WERI-Rb-1 (cell line): ENCODE results near the gene NKAIN2.
"Not testable (repeated sequence)": the region's sequence is repeated elsewhere in the genome, so short reads cannot be mapped to it uniquely, and the experiment has no call there.

ENCODE experiments used
- DNase-seq: peaks from one replicate; pipeline ENCODE4 v3.0.0-alpha.2; 2020
- H3K27ac ChIP-seq: fragments of 250-450 bp; sonication (Bioruptor Pico); 2 replicates; pipeline ENCODE4 v1.5.1; 2020; ENCODE audit warnings: mild to moderate bottlenecking, moderate library complexity
- H3K27me3 ChIP-seq: fragments of 250-450 bp; sonication (Bioruptor Pico); 2 replicates; pipeline ENCODE4 v1.5.1; 2021; ENCODE audit warnings: mild to moderate bottlenecking, low read depth, moderate library complexity; ENCODE audit not compliant: insufficient read depth, severe bottlenecking
- H3K36me3 ChIP-seq: fragments of 250-450 bp; sonication (Bioruptor Pico); 2 replicates; pipeline ENCODE4 v1.5.1; 2020; ENCODE audit warnings: mild to moderate bottlenecking, moderate library complexity
- H3K4me3 ChIP-seq: 2 replicates; pipeline ENCODE4 v1.5.1; 2011; ENCODE audit warnings: low read depth, mild to moderate bottlenecking, control low read depth, low read length
- H3K9me3 ChIP-seq: fragments of 250-450 bp; sonication (Bioruptor Pico); 2 replicates; pipeline ENCODE4 v1.5.1; 2021; ENCODE audit warnings: mild to moderate bottlenecking, moderate library complexity; ENCODE audit not compliant: severe bottlenecking
- CTCF ChIP-seq: IDR thresholded peaks from 2 replicates; pipeline ENCODE4 v1.5.1; 2011; ENCODE audit warnings: low read depth, mild to moderate bottlenecking, control low read depth, inconsistent platforms, low read length

The NKAIN2 gene

GRCh38 chr6:124694139-124694705, 890.6 kb downstream of the NKAIN2 start:
- H3K36me3 ChIP-seq, result no peaks in the 10 kb centered on the region
- peak; percentile 23 for DNase-seq
- no peaks in the 10 kb centered on the region for H3K9me3 ChIP-seq
- H3K27ac ChIP-seq, result no peak overlapping the region
- H3K4me3 ChIP-seq, result no peak overlapping the region
- no peaks in the 10 kb centered on the region for H3K27me3 ChIP-seq
- no peak for TF ChIP-seq CTCF

- no peak for DNase-seq
- Histone ChIP-seq H3K4me3 (no peak overlapping the region), H3K36me3 (no peaks in the 10 kb centered on the region), H3K27me3 (no peaks in the 10 kb centered on the region), H3K27ac (no peak overlapping the region), H3K9me3 (no peaks in the 10 kb centered on the region)
- no peak for TF ChIP-seq CTCF
Measured at GRCh38 chr6:124699038-124699437, 895.4 kb downstream of the NKAIN2 start.

- Histone ChIP-seq H3K9me3 (no peaks in the 10 kb centered on the region), H3K4me3 (no peak overlapping the region), H3K36me3 (no peaks in the 10 kb centered on the region), H3K27me3 (no peaks in the 10 kb centered on the region), H3K27ac (no peak overlapping the region)
- TF ChIP-seq CTCF, result no peak
- no peak for DNase-seq
Measured at GRCh38 chr6:124703541-124703940, 899.9 kb downstream of the NKAIN2 start.

- H3K36me3 ChIP-seq, H3K27me3 ChIP-seq, H3K9me3 ChIP-seq, H3K27ac ChIP-seq, DNase-seq, H3K4me3 ChIP-seq: not testable (repeated sequence)
Measured at GRCh38 chr6:124712532-124712931, 908.9 kb downstream of the NKAIN2 start.

- no peaks in the 10 kb centered on the region for H3K27me3 ChIP-seq
- TF ChIP-seq CTCF, result no peak
Measured at GRCh38 chr6:124714728-124715127, 911.1 kb downstream of the NKAIN2 start.

GRCh38 chr6:124719913-124720312, 916.2 kb downstream of the NKAIN2 start:
- Histone ChIP-seq H3K9me3 (no peaks in the 10 kb centered on the region), H3K36me3 (no peaks in the 10 kb centered on the region), H3K27ac (no peak overlapping the region), H3K27me3 (no peaks in the 10 kb centered on the region), H3K4me3 (no peak overlapping the region)
- DNase-seq, result no peak
- TF ChIP-seq CTCF, result no peak

More at GRCh38 chr6:124714728-124715127, 911.1 kb downstream of the NKAIN2 start:
- DNase-seq, result no peak
- Histone ChIP-seq H3K9me3 (no peaks in the 10 kb centered on the region), H3K36me3 (no peaks in the 10 kb centered on the region), H3K4me3 (no peak overlapping the region), H3K27ac (no peak overlapping the region)
